BLaER1 (cell line): ENCODE results near the gene GABRD.

ENCODE experiments used
- H3K27ac ChIP-seq: shearing (Covaris generic); formaldehyde crosslinking; 2 replicates; pipeline ENCODE4 v1.8.1; 2022
- H3K27me3 ChIP-seq: shearing (Covaris generic); formaldehyde crosslinking; 2 replicates; pipeline ENCODE4 v1.8.1; 2022
- H3K36me3 ChIP-seq: shearing (Covaris generic); formaldehyde crosslinking; 2 replicates; pipeline ENCODE4 v1.8.1; 2022
- H3K4me1 ChIP-seq: shearing (Covaris generic); formaldehyde crosslinking; 2 replicates; pipeline ENCODE4 v1.8.1; 2022
- H3K4me2 ChIP-seq: shearing (Covaris generic); formaldehyde crosslinking; 2 replicates; pipeline ENCODE4 v1.8.1; 2022
- H3K4me3 ChIP-seq: shearing (Covaris generic); formaldehyde crosslinking; 2 replicates; pipeline ENCODE4 v1.8.1; 2022
- H3K9ac ChIP-seq: shearing (Covaris generic); formaldehyde crosslinking; 2 replicates; pipeline ENCODE4 v1.8.1; 2022
- H3K9me3 ChIP-seq: shearing (Covaris generic); formaldehyde crosslinking; 2 replicates; pipeline ENCODE4 v1.8.1; 2022
- H4K20me1 ChIP-seq: shearing (Covaris generic); formaldehyde crosslinking; 2 replicates; pipeline ENCODE4 v1.8.1; 2022
- Cebpa-rat ChIP-seq: shearing (Covaris generic); IDR thresholded peaks from 2 replicates; pipeline ENCODE4 v1.8.1; 2022

The GABRD gene

DNA sequence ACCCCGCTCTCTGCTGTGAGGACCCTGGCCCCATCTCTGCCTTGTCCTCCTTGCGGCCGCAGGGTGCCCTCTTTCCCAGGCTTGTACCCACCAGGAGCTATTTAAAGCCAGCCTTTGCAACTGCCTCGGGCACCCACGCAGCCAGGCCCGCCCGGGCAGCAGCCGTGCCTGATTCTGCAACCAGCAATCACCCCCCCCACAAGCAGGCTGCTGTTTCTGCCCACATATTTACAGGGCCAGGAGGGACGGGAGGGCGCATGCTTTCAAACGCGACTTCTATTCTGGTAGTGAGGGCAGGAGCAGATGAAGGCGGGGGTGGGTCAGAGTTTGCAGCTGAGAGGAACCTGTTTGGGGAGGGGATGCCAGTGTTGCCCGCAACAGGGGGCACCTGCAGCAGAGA lies 13.6 kb downstream of the GABRD start:
- peak overlapping the region; percentile 62 for H3K9ac ChIP-seq
- H4K20me1 ChIP-seq: no peaks in the 10 kb centered on the region
- no peak for TF ChIP-seq Cebpa-rat
- H3K27ac ChIP-seq: peak overlapping the region; percentile 97
- peaks cover 66% of the 10 kb centered on the region for H3K4me1 ChIP-seq
- peak overlapping the region; percentile 45 for H3K4me3 ChIP-seq
- no peaks in the 10 kb centered on the region for H3K27me3 ChIP-seq
- no peaks in the 10 kb centered on the region for H3K9me3 ChIP-seq
- H3K36me3 ChIP-seq: no peaks in the 10 kb centered on the region
- peak overlapping the region; percentile 99 for H3K4me2 ChIP-seq

DNA sequence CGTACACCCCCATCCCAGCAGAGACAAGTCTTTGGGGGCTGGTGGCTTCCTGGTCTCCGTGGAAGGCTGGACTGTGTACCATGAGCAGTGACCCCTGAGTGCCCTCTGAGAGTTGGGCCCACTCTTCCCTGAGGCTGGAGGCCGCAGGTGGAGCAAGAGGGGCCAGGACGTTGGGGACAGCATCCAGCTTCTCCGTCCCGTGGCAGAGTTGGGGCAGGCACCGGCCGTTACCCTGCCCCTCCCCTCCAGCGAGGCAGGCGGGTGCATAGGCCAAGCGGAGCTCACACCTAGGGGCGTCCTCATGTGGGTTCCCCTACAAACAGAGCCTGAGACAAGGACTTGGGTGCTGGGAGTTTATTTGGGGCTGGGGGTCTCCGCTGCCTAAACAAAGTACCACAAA lies 14.0 kb downstream of the GABRD start:
- Histone ChIP-seq H3K27me3 (no peaks in the 10 kb centered on the region), H3K27ac (peak overlapping the region; percentile 97), H3K4me2 (peak overlapping the region; percentile 99), H3K4me1 (peaks cover 64% of the 10 kb centered on the region), H3K4me3 (peak overlapping the region; percentile 45; the same call in 1 of the 2 replicates), H3K36me3 (no peaks in the 10 kb centered on the region), H4K20me1 (no peaks in the 10 kb centered on the region), H3K9me3 (no peaks in the 10 kb centered on the region), H3K9ac (peak overlapping the region; percentile 62)
- no peak for TF ChIP-seq Cebpa-rat

DNA sequence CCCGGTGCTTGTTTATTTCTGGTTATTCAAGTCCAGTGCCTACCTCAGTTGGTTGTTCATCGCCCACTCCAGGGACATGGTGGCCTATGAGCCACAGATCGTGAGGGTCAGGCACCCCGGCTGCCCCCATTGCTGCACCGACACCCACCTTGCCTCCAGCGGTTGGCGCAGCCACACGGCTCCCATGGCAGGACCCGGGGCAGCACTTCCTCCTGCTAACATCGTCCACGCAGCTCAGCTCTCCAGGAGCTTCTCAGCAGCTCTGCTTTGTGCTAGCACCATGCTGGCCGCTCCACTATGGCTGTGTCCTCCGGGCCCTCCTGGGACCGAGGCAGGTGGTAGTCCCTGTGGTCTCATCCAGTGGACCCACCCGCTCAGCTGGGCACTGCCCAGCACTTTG lies 17.1 kb downstream of the GABRD start:
- H3K36me3 ChIP-seq: no peaks in the 10 kb centered on the region
- no peak overlapping the region for H3K4me3 ChIP-seq
- no peak overlapping the region for H3K27ac ChIP-seq
- no peaks in the 10 kb centered on the region for H4K20me1 ChIP-seq
- no peak overlapping the region for H3K4me2 ChIP-seq
- no peak overlapping the region for H3K9ac ChIP-seq
- 0 out of 2 replicates have a peak, but pooled peaks cover 8% of the 10 kb centered on the region for H3K9me3 ChIP-seq
- TF ChIP-seq Cebpa-rat: no peak
- H3K27me3 ChIP-seq: no peaks in the 10 kb centered on the region
- peaks cover 42% of the 10 kb centered on the region for H3K4me1 ChIP-seq

DNA sequence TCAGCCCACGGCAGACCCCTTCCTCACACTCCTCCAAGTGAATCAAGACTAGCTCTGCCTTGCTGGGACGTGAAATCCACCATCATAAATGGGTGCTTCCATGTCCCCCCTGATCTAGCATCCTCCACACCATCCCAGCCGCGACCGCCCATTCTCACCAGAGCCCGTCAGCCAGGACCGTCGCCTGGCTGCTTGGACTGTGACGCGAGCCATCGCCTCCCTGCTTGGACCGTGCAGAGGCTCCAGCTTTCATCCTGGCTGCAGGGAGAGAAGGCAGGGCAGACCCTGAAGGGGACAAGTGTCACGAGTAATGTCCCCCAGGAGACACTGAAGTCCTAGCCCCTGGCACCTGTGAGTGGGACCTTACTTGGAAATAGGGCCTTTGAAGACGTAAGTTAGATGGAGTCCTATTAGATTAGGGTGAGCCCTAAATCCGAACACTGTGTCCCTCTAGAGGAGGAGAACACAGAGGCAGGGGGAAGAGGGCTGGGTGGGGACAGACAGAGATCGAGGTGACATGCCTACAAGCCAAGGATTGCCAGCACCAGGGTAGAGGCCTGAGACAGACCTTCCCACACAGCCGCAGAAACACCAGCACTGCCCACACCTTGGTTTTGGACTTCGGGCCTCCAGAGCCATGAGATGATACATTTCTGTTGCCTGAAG lies 18.3 kb downstream of the GABRD start:
- no peak for TF ChIP-seq Cebpa-rat
- Histone ChIP-seq H3K27me3 (no peaks in the 10 kb centered on the region), H3K36me3 (no peaks in the 10 kb centered on the region)

DNA sequence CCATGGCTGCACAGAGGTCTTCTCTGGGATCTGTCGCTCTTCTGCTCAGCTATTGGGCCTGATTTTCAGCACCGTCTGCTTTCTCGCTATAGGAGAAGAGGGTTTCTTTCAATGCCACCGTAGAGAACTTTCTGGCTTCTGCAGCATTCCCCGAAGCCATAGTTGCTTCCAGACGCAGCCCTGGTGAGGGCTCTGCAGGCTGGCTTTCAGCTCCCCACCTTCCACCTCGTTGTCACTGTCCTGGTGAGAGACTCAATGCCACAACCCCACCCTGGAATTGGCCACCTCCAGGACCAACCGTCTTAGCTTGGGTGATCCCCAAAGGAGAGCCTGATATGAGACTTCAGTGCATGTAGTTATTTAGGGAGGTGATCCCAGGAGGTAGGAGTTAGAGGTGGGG lies 19.1 kb downstream of the GABRD start:
- Histone ChIP-seq H3K27me3 (no peaks in the 10 kb centered on the region), H3K9ac (no peak overlapping the region), H3K9me3 (0 out of 2 replicates have a peak, but pooled peaks cover 8% of the 10 kb centered on the region), H4K20me1 (no peaks in the 10 kb centered on the region), H3K4me2 (no peak overlapping the region), H3K4me1 (peaks cover 42% of the 10 kb centered on the region), H3K27ac (no peak overlapping the region), H3K4me3 (no peak overlapping the region), H3K36me3 (no peaks in the 10 kb centered on the region)
- no peak for TF ChIP-seq Cebpa-rat

More for the DNA sequence above, 18.3 kb downstream of the GABRD start:
- Histone ChIP-seq H3K9me3 (0 out of 2 replicates have a peak, but pooled peaks cover 8% of the 10 kb centered on the region), H3K9ac (no peak overlapping the region), H3K4me1 (peaks cover 42% of the 10 kb centered on the region), H3K27ac (no peak overlapping the region), H3K4me2 (no peak overlapping the region), H3K4me3 (no peak overlapping the region), H4K20me1 (no peaks in the 10 kb centered on the region)

DNA sequence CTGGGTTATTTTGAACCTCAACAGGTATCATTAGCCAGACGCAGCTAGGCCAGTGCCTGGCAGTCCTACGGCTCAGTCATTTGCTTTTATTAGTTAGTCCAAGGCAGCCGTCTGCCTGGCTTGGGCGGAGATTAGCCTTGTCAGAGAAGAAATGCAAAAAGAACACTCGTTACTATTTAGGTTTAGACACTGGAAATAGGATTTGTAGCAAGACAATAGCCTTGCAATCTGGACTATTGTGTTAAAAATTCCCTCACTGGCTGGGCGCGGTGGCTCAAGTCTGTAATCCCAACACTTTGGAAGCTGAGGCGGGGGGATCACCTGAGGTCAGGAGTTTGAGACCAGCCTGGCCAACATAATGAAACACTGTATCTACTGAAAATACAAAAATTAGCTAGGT lies 20.1 kb downstream of the GABRD start:
- no peak for TF ChIP-seq Cebpa-rat
- H3K9me3 ChIP-seq: 0 out of 2 replicates have a peak, but pooled peaks cover 8% of the 10 kb centered on the region
- no peak overlapping the region for H3K27ac ChIP-seq

DNA sequence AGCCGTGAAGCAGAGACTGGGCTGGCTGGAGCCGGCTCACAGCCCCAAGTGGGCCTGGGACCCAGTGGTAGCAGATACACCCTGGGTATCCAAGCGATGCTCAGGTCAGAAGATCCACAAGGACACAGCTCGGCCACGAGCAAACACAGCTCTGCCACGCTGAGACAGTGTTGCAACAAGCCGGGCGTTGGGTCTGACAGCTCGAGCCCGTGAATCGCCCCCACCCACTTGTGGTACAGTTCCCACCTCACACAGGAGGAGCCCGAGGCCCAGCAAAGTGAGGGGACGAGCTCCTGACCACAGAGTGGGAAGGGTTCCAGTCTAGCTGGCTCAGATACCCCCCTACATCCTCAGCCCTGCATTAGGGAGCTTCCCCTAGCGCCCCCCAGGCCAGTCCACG lies 22.2 kb downstream of the GABRD start:
- Histone ChIP-seq H3K36me3 (no peaks in the 10 kb centered on the region), H3K4me2 (peak overlapping the region; percentile 39), H3K9me3 (0 out of 2 replicates have a peak, but pooled peaks cover 8% of the 10 kb centered on the region), H3K4me1 (peaks cover 58% of the 10 kb centered on the region), H3K27me3 (no peaks in the 10 kb centered on the region), H3K4me3 (no peak overlapping the region), H4K20me1 (no peaks in the 10 kb centered on the region), H3K27ac (no peak overlapping the region), H3K9ac (no peak overlapping the region)
- no peak for TF ChIP-seq Cebpa-rat

More for the DNA sequence above, 20.1 kb downstream of the GABRD start:
- Histone ChIP-seq H3K9ac (no peak overlapping the region), H3K27me3 (no peaks in the 10 kb centered on the region), H4K20me1 (no peaks in the 10 kb centered on the region), H3K4me3 (no peak overlapping the region), H3K36me3 (no peaks in the 10 kb centered on the region), H3K4me2 (no peak overlapping the region), H3K4me1 (peaks cover 44% of the 10 kb centered on the region)

DNA sequence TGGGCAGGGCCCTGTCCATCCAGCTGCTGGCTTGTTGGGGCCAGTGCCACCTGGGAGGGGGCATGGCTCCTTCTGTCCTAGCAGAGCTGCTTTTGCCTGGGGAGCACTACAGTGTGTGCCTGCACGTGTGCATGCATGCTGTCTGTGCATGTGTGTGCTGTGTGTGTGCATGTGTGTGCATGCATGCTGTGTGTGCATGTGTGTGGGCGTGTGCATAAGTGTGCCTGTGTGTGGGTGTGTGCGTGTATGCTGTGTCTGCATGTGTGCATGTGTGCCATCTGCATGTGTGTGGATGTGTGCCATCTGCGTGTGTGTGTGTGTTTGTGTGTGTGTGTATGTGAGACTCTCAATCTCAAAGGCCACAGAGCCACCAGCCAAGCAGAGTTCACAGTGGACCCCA lies 22.7 kb downstream of the GABRD start:
- Histone ChIP-seq H3K27ac (no peak overlapping the region), H3K9ac (no peak overlapping the region), H4K20me1 (no peaks in the 10 kb centered on the region), H3K9me3 (0 out of 2 replicates have a peak, but pooled peaks cover 8% of the 10 kb centered on the region), H3K27me3 (peaks cover under 1% of the 10 kb centered on the region; the same call in 1 of the 2 replicates), H3K4me2 (peak overlapping the region; percentile 39), H3K4me1 (peaks cover 64% of the 10 kb centered on the region), H3K36me3 (no peaks in the 10 kb centered on the region), H3K4me3 (no peak overlapping the region)
- TF ChIP-seq Cebpa-rat: no peak

DNA sequence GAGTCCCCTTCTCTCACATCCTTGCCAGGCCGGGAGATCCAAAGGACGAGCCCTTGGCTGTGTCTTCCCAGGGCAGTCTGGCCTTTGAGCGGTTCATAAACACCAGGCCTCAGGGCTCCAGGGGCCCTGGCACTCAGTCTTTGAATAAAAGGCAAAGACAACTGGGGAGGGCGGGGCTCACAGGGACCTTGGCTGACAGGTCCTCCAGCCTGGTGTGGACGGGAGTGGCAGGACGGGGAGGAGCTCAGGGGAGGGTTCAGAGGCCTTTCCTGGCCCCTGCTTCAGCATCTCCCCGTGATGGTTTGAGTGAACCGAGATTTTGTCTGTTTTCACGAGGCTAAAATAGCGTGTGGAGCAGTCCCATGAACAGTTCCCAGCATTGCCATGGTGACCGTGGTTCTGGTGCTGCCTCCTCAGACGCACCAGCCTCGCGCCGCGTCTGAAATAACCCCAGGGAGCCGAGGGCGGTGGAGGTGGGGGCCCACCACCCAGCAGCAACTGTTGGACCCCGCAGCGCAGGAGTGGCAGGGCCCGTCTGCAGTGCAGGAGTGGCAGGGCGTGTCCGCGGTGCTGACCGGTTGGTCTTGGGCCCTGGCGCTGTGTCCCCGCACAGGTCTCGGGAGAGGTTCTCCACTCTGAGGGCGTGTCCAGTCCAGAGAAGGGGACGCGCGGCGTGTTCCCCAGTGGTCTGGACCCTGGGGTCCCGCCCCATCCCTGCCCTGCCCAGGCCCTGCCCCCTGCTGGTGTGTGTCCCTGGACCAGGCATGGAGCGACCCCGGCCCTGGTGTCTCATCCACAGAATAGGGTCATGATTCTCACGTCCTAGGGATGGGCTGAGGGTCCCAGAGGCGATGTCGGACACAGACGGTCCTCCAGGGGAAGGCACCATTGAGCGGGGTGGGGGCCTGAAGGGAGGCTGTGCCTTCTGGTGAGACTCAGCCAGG lies 24.0 kb downstream of the GABRD start:
- Histone ChIP-seq H3K27ac (peak overlapping the region; percentile 35; the same call in 1 of the 2 replicates), H3K4me2 (peak overlapping the region; percentile 90), H3K36me3 (no peaks in the 10 kb centered on the region), H3K9me3 (0 out of 2 replicates have a peak, but pooled peaks cover 8% of the 10 kb centered on the region), H3K27me3 (peaks cover 13% of the 10 kb centered on the region), H4K20me1 (no peaks in the 10 kb centered on the region), H3K4me3 (no peak overlapping the region), H3K4me1 (peaks cover 76% of the 10 kb centered on the region), H3K9ac (no peak overlapping the region)
- TF ChIP-seq Cebpa-rat: no peak
